GM12873 (cell line): Measurements from ENCODE around the gene EFHC1.

Experiments used
- CTCF ChIP-seq: IDR thresholded peaks from 2 replicates; pipeline ENCODE4 v1.5.1; 2012; ENCODE audit warnings: low read depth, mild to moderate bottlenecking, moderate library complexity, low read length, control low read depth; ENCODE audit not compliant: insufficient read depth; ENCODE audit errors: missing control alignments

EFHC1 gene

GRCh38 chr6:52499681-52500236 is 79.6 kb downstream of the EFHC1 start:
- TF ChIP-seq CTCF, result no peak

- no peak for TF ChIP-seq CTCF
Measured at GRCh38 chr6:52500238-52501129, 80.3 kb downstream of the EFHC1 start.

- no peak for TF ChIP-seq CTCF
Measured at GRCh38 chr6:52502306-52503029, 82.3 kb downstream of the EFHC1 start.

GRCh38 chr6:52503323-52503747 is 83.2 kb downstream of the EFHC1 start:
- peak; percentile 21 for TF ChIP-seq CTCF

GRCh38 chr6:52503851-52504781 is 84.0 kb downstream of the EFHC1 start:
- no peak for TF ChIP-seq CTCF

- TF ChIP-seq CTCF, result no peak
Measured at GRCh38 chr6:52504782-52505136, 84.6 kb downstream of the EFHC1 start.
